Neural cell (in vitro differentiated cells): ENCODE results near the gene TSPAN9. TPM values are rescaled to one million over a fixed set of nuclear protein-coding genes. Genes with fewer than 3 reads are reported as not detected.

Experiments
- H2AFZ ChIP-seq: fragments of 200-600, 300-800 bp; sonication (generic), shearing (Covaris generic); 2 replicates; pipeline ENCODE4 v1.6.0; 2014; ENCODE audit warnings: low read depth, mild to moderate bottlenecking, antibody characterized with exemption, low read length, moderate library complexity
- H3F3A ChIP-seq: fragments of 200-600 bp; shearing (Covaris generic); 2 replicates; pipeline ENCODE4 v1.6.1; 2016; ENCODE audit warnings: mild to moderate bottlenecking, moderate library complexity, mixed read lengths, antibody characterized with exemption, low read length; ENCODE audit not compliant: insufficient read depth, poor library complexity, severe bottlenecking
- H3K27ac ChIP-seq: fragments of 200-600, 300-800 bp; sonication (generic), shearing (Covaris generic); 2 replicates; pipeline ENCODE4 v1.5.1; 2014; ENCODE audit warnings: mild to moderate bottlenecking, low read length, moderate library complexity
- H3K27me3 ChIP-seq: fragments of 300-800, 200-600 bp; sonication (generic), shearing (Covaris generic); 2 replicates; pipeline ENCODE4 v1.6.0; 2014; ENCODE audit warnings: mild to moderate bottlenecking, low read depth, low read length, moderate library complexity; ENCODE audit not compliant: insufficient read depth
- H3K36me3 ChIP-seq: fragments of 300-800, 200-600 bp; sonication (generic), shearing (Covaris generic); 2 replicates; pipeline ENCODE4 v1.5.1; 2014; ENCODE audit warnings: mild to moderate bottlenecking, antibody characterized with exemption, low read length, moderate library complexity; ENCODE audit not compliant: insufficient read depth
- H3K4me2 ChIP-seq: fragments of 300-800, 200-600 bp; sonication (generic), shearing (Covaris generic); 2 replicates; pipeline ENCODE4 v1.6.0; 2014; ENCODE audit warnings: mild to moderate bottlenecking, low read length
- H3K4me3 ChIP-seq: fragments of 300-800, 200-600 bp; sonication (generic), shearing (Covaris generic); 2 replicates; pipeline ENCODE4 v1.5.1; 2014; ENCODE audit warnings: mild to moderate bottlenecking, low read length, moderate library complexity
- H3K79me2 ChIP-seq: fragments of 200-600 bp; shearing (Covaris generic); replicated peaks from 2 replicates; pipeline ENCODE4 v1.6.0; 2014; ENCODE audit warnings: mild to moderate bottlenecking, low read length, moderate library complexity; ENCODE audit not compliant: insufficient read depth
- H3K9ac ChIP-seq: fragments of 300-800, 200-600 bp; sonication (generic), shearing (Covaris generic); 2 replicates; pipeline ENCODE4 v1.6.1; 2016; ENCODE audit warnings: mild to moderate bottlenecking, low read length, mixed read lengths
- H3K9me2 ChIP-seq: fragments of 200-600 bp; shearing (Covaris generic); 2 replicates; pipeline ENCODE4 v1.6.1; 2016; ENCODE audit warnings: mild to moderate bottlenecking, low read length, mixed read lengths; ENCODE audit not compliant: insufficient read depth
- H3K9me3 ChIP-seq: fragments of 200-600, 300-800 bp; sonication (generic), shearing (Covaris generic); 2 replicates; pipeline ENCODE4 v1.6.1; 2016; ENCODE audit warnings: mild to moderate bottlenecking, mixed run types, low read length, moderate library complexity, mixed read lengths
- H4K20me1 ChIP-seq: fragments of 200-600 bp; shearing (Covaris generic); 2 replicates; pipeline ENCODE4 v1.6.1; 2016; ENCODE audit warnings: mild to moderate bottlenecking, mixed run types; ENCODE audit not compliant: insufficient read depth
- CTCF ChIP-seq: fragments of 450-650 bp; IDR thresholded peaks from 2 replicates; pipeline ENCODE4 v1.5.1; 2014; ENCODE audit warnings: antibody characterized with exemption, mild to moderate bottlenecking, moderate library complexity; ENCODE audit not compliant: poor library complexity, severe bottlenecking
- EP300 ChIP-seq: fragments of 450-650 bp; conservative IDR thresholded peaks from 2 replicates; pipeline ENCODE4 v1.6.1; 2014; ENCODE audit warnings: antibody characterized with exemption, mild to moderate bottlenecking, moderate library complexity; ENCODE audit not compliant: poor library complexity, severe bottlenecking
- EZH2 ChIP-seq: fragments of 200-600, 300-800 bp; shearing (Covaris generic), sonication (generic); IDR thresholded peaks from 2 replicates; pipeline ENCODE4 v1.6.1; 2014; ENCODE audit warnings: antibody characterized with exemption, low read length, borderline replicate concordance, mild to moderate bottlenecking; ENCODE audit not compliant: insufficient read depth, poor library complexity, severe bottlenecking
- MXI1 ChIP-seq: fragments of 450-650 bp; conservative IDR thresholded peaks from 2 replicates; pipeline ENCODE4 v1.6.1; 2014; ENCODE audit warnings: antibody characterized with exemption, mild to moderate bottlenecking; ENCODE audit not compliant: poor library complexity, severe bottlenecking
- POLR2AphosphoS5 ChIP-seq: IDR thresholded peaks from 2 replicates; pipeline ENCODE4 v1.6.1; 2012
- RAD21 ChIP-seq: fragments of 450-650 bp; conservative IDR thresholded peaks from 2 replicates; pipeline ENCODE4 v1.6.1; 2014; ENCODE audit warnings: antibody characterized with exemption, mild to moderate bottlenecking, moderate library complexity
- REST ChIP-seq: IDR thresholded peaks from 2 replicates; pipeline ENCODE4 v1.6.1; 2012; ENCODE audit warnings: borderline replicate concordance
- SMC3 ChIP-seq: fragments of 450-650 bp; conservative IDR thresholded peaks from 2 replicates; pipeline ENCODE4 v1.6.1; 2014; ENCODE audit warnings: antibody characterized with exemption, mild to moderate bottlenecking, moderate library complexity; ENCODE audit not compliant: poor library complexity
- TAF1 ChIP-seq: IDR thresholded peaks from 2 replicates; pipeline ENCODE4 v1.6.1; 2012; ENCODE audit warnings: low read depth
- polyA plus RNA-seq: library from polyadenylated mRNA; depleted of rRNA; stranded (reverse); fragments of >200 nt; gene quantifications from 2 replicates; pipeline ENCODE4 v1.2.3, GENCODE V29; 2014

Gene TSPAN9
- polyA plus RNA-seq, 1 donor from 2014 or later, result 11.9 TPM

- Histone ChIP-seq H3K27ac (no peak overlapping the region), H3K27me3 (no peaks in the 10 kb centered on the region), H3K9ac (no peak overlapping the region), H3K79me2 (no peaks in the 10 kb centered on the region), H3K36me3 (no peaks in the 10 kb centered on the region), H2AFZ (no peak overlapping the region), H3K9me3 (peaks cover 9% of the 10 kb centered on the region), H3F3A (peaks cover under 1% of the 10 kb centered on the region), H3K4me2 (no peak overlapping the region), H4K20me1 (no peaks in the 10 kb centered on the region), H3K9me2 (no peaks in the 10 kb centered on the region), H3K4me3 (no peak overlapping the region)
- TF ChIP-seq SMC3 (no peak), TAF1 (no peak), REST (no peak), EP300 (no peak), RAD21 (no peak), CTCF (no peak), POLR2AphosphoS5 (no peak), EZH2 (no peak), MXI1 (no peak)
Observed at GRCh38 chr12:3228552-3228951, 151.4 kb downstream of the TSPAN9 start.

- Histone ChIP-seq H3K36me3 (no peaks in the 10 kb centered on the region), H3F3A (no peaks in the 10 kb centered on the region), H3K27me3 (no peaks in the 10 kb centered on the region), H3K9me3 (peaks cover 9% of the 10 kb centered on the region), H3K4me2 (no peak overlapping the region), H2AFZ (no peak overlapping the region), H3K79me2 (no peaks in the 10 kb centered on the region), H3K9ac (no peak overlapping the region), H4K20me1 (no peaks in the 10 kb centered on the region), H3K9me2 (no peaks in the 10 kb centered on the region), H3K27ac (no peak overlapping the region), H3K4me3 (no peak overlapping the region)
- TF ChIP-seq SMC3 (no peak), EZH2 (no peak), TAF1 (no peak), CTCF (no peak), EP300 (no peak), MXI1 (no peak), REST (no peak), RAD21 (no peak), POLR2AphosphoS5 (no peak)
Observed at GRCh38 chr12:3229577-3229976, 152.4 kb downstream of the TSPAN9 start.
